ENCODE data around the gene DTX3. TPM values are rescaled to one million over a fixed set of nuclear protein-coding genes. Genes with fewer than 3 reads are reported as not detected.

Gene DTX3
- total and polyA plus RNA-seq, 2 of the 13 experiments (the other 11 are each of a cell fraction or from before 2014, with no cell fraction given): 9.0 to 27.2 TPM

- TF ChIP-seq TFE3 (CRISPR knock-in tag; IDR thresholded peaks at IDR 0.05) (no peak; the same call in 1 of the 2 replicates), ZNF143 (CRISPR knock-in tag; IDR thresholded peaks at IDR 0.05) (peak; percentile 53; the same call in 1 of the 2 replicates), ATF3 (CRISPR knock-in tag; IDR thresholded peaks at IDR 0.05) (no peak), ZNF75D (CRISPR knock-in tag; IDR thresholded peaks at IDR 0.05; ENCODE audit: borderline replicate concordance) (no peak), ZNF879 (CRISPR knock-in tag; IDR thresholded peaks at IDR 0.05) (no peak), POLR2A (IDR thresholded peaks at IDR 0.05; ENCODE audit: insufficient read depth in 1 of 2, low read depth in 2 of 2, low read length in 2 of 2) (peak; percentile 44 to 58; a peak in 2 of 4 replicates), ZNF556 (CRISPR knock-in tag; IDR thresholded peaks at IDR 0.05; ENCODE audit: borderline replicate concordance) (no peak), ZNF546 (CRISPR knock-in tag; conservative IDR thresholded peaks at IDR 0.05) (no peak), FOXA3 (CRISPR knock-in tag; IDR thresholded peaks at IDR 0.05) (peak; percentile 76), ZNF18 (CRISPR knock-in tag; IDR thresholded peaks at IDR 0.05; ENCODE audit: insufficient replicate concordance) (peak; percentile 62), MYC (CRISPR knock-in tag; IDR thresholded peaks at IDR 0.05; ENCODE audit: borderline replicate concordance) (peak; percentile 76; the same call in 1 of the 2 replicates), ZNF605 (CRISPR knock-in tag; IDR thresholded peaks at IDR 0.05) (no peak), ZNF615 (CRISPR knock-in tag; IDR thresholded peaks at IDR 0.05; ENCODE audit: borderline replicate concordance) (peak; percentile 40; the same call in 1 of the 2 replicates), MXD1 (CRISPR knock-in tag; IDR thresholded peaks at IDR 0.05) (no peak), FOXK1 (CRISPR knock-in tag; IDR thresholded peaks at IDR 0.05; ENCODE audit: borderline replicate concordance, low read depth) (peak; percentile 61; the same call in 1 of the 2 replicates), NFE2 (CRISPR knock-in tag; IDR thresholded peaks at IDR 0.05) (no peak), SIX4 (CRISPR knock-in tag; IDR thresholded peaks at IDR 0.05) (no peak), HNF4G (IDR thresholded peaks at IDR 0.05; ENCODE audit: borderline replicate concordance, low read depth, low read length) (peak; percentile 87), HNF4G (CRISPR knock-in tag; IDR thresholded peaks at IDR 0.05; ENCODE audit: borderline replicate concordance, low read depth) (peak; percentile 55; the same call in 1 of the 2 replicates), ZBTB7A (CRISPR knock-in tag; IDR thresholded peaks at IDR 0.05) (peak; percentile 36), NAIF1 (CRISPR knock-in tag; IDR thresholded peaks at IDR 0.05; ENCODE audit: borderline replicate concordance) (peak; percentile 56; the same call in 1 of the 2 replicates), NR2F1 (CRISPR knock-in tag; IDR thresholded peaks at IDR 0.05) (0 out of 4 replicates have a peak, but pooled peaks have one; percentile 6 to 19), ELF4 (CRISPR knock-in tag; IDR thresholded peaks at IDR 0.05; ENCODE audit: borderline replicate concordance) (no peak), ZNF460 (CRISPR knock-in tag; IDR thresholded peaks at IDR 0.05; ENCODE audit: borderline replicate concordance) (no peak), ATF4 (CRISPR knock-in tag; IDR thresholded peaks at IDR 0.05) (0 out of 4 replicates have a peak, but pooled peaks of 1 of the 2 experiments have one; percentile 19)
Measured at GRCh38 chr12:57575771-57576612, 28.6 kb upstream of the DTX3 start (continued).

Measured in HepG2 (cell line).